Stimulated activated CD8-positive, alpha-beta memory T cell treated with anti-CD3 and anti-CD28 coated beads, Interleukin-4, amount 100 ng/mL, for 24 hours (primary cell): ENCODE data around the gene FGF19.

Experiments
- DNase-seq: peaks from one replicate; pipeline ENCODE4 v3.0.0-alpha.2; 2020; ENCODE audit warnings: low read depth

FGF19 gene, protein sequence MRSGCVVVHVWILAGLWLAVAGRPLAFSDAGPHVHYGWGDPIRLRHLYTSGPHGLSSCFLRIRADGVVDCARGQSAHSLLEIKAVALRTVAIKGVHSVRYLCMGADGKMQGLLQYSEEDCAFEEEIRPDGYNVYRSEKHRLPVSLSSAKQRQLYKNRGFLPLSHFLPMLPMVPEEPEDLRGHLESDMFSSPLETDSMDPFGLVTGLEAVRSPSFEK

DNA sequence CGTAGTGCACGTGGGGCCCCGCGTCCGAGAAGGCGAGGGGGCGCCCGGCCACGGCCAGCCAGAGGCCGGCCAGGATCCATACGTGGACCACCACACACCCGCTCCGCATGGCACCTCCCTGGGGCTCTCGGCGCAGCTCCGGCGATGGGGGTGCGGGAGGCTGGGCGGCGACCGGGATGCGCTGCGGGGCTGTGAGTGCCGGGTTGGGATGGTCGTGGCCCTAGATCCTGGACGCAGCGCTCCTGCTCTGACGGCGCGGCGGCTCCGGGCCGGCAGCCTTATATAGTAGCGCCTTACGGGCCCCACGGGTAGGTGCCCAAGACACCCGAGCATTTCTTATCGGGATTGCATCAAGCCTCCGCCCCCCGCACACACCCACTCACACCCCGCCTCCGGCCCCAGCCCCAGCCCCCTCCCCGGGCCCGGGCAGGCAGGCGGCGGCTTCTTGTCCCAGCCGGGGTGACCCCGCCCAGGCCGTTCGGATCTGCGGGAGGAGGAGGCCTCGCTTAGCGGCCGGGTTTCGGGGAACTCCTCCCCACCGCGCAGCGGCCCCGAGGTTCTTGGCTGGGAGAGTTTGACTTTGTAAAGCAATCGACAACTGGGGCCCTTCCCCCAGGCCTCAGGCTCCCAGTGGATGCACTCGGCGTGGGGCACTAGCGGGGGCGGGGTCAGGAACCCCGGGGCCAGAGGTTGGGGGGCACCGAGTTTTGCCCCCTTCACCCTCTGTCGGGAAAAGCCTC lies at the start of gene FGF19:
TSS of gene FGF19 (minus strand) at position 255 of the 740 bp plus-strand sequence. CDS start at position 109, 146 bp downstream.
- no peak for DNase-seq

DNA sequence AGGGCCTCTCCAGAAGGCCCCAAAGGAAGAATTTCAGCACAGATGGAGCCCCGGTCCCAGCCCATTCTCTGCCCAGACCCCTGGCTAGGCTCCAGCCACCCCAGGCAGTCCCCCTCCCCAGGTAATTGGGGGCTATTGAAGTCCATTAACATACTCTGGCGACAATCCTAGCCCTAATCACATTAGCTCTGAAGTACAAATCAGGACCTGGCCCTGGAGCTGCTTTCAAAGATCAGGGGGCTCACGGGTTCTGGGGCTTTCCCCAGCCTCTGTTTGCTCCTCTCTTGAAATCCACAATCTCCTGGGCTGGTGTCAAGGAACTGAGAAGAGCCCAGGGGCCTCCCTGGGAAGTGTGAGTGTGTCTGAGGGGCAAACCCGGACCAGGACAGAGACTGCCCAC lies 49.1 kb upstream of the FGF19 start:
- no peak for DNase-seq

DNA sequence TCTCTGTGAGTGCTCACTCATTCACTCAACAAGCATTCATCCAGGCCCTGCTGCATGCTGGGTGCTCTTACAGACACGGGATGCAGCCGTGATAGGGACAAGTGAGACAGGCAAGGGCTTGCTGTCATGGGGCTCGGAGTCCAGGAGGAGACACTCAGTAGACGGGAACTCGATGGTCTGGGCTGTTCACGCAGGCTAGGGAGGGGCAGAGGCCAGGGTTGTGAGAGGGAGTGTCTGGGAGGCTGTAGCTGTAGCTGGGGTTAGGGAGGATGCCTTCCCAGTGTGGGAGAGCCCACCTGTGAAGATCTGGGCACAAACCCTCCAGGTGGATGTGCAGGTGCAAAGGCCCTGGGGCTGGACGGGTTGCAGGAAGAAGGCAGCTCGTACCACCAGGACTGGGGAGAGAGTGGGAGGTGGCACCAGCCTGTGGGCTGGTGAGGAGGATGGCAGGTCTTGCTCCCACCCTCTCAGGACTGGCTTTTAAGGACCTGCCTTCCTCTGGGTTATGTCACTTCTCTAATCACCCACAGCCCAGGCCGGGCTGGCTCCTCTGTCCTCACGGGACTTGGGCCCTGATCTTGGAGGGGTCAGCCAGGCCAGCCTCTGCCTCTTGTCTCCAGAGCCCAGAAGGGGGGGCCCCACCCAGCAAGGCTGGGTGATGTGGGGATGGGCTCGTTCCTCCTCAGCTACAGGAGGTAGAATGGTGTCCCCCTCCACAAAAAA lies 47.2 kb upstream of the FGF19 start:
- no peak for DNase-seq

DNA sequence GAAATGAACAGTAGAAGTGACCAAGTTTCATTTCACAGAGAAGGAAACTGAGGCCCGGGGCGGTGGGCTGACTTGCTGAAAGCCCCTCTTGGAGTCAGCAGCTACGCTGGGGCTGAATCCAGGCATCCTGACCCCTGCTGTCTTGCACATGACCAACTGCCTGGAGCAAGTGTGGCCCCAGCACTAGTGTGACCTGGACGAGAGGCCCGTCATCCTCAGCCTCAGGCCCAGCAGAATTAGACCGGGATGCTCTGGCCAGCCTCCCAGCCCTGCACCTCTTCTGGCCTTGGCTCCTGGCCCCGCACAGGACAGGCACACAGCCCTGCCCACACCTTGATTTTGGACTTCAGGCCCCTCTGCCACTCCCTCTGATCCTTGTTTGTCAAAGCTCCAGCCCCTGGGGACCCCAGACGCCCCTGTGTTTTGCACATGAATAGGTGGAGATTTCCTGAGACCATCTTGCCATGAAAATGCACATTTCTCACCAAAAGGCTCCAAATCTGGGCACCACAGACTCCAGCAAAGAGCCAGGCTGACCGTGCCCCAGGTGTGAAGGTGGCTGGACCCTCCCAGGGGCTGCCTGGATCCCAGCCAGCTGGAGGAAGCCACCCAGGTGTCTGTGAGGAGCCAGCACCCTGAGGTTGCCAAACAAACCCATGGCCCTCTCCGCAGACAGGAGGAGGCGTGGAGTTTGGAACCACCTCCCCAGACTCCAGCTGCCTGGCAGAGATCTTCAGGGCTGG lies 46.5 kb upstream of the FGF19 start:
- DNase-seq, result no peak

DNA sequence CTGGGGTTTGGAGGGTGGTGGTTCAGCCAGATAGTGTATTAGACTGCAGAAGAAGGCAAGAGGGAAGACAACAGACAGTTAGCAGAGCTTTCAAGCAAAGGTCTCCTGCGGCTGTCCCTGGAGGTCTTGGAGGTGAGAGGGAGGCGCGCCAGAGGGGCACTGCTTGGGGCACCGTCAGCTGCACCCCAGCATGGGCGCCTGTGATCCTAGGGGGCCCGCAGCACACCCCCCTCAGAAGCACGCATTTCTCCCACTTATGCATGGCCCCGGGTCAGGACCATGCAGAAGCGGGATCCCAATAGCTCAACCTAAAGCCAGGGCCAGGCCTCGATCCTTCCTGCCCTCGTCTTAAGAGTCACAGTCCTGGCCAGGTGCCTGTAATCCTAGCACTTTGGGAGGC lies 44.8 kb upstream of the FGF19 start:
- no peak for DNase-seq

DNA sequence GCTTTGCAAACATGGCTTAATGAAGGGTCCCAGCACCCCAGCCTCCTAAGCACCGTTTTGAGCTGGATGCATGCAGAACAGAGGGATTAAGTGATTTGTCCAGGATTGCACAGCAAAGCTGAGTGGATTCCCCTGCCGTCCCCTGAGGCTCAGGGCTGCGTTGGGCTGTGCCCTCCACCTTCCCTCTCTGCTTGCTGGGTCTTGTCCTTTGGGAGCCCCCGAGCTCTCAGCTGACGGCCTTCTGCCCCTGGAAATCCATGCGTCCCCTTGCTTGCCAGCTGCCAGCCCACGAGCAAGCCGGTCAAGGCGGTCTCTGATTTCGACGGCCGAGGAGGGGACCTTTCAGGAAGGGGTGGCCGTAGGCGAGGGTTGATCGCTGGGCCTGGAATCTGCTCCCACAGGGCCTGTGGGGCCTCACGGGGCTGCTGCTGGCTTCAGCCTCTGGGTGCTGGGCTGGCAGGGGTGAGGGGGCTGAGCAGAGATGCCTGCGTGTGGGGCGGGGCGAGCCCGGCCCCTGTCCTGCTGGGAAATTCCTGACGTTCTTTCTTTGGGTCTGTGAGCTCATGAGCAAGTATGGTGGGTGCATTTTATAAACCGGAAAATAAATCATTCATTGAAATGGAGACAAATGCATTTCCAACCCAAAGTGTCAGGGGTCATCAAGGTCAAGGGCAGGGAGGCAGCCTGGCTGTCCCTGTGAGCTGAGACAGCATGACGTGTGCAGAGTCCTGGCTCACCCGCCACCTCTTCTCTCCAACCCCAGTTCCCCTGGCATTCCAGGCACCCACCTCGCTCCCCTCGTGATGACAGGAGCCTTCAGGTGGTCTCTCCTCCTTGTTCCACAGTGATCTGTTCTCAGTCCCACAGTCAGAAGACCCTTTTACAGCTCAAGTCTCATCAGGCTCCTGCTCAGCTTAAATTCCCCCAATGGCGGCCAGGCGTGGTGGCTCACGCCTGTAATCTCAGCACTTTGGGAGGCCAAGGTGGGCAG lies 43.2 kb upstream of the FGF19 start:
- no peak for DNase-seq

DNA sequence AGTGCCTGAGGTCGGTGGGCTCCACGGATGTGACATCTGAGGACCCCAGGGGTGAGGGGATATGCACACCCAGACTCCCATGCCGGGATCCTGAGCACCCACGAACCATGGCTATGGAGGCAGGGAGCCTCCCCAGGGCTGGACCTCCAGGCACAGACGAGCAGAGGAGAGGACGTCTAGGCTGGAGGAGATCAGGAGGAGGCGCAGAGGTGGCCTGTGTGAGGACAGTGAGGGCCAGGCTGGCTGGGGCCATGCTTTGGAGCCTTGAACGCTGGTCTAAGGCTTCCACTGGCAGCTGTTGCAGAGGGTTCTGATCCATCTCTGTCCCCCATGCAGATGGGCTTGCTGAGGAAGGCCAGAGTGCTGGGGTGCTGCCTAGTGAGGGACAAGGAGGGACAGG lies 42.3 kb upstream of the FGF19 start:
- no peak for DNase-seq

DNA sequence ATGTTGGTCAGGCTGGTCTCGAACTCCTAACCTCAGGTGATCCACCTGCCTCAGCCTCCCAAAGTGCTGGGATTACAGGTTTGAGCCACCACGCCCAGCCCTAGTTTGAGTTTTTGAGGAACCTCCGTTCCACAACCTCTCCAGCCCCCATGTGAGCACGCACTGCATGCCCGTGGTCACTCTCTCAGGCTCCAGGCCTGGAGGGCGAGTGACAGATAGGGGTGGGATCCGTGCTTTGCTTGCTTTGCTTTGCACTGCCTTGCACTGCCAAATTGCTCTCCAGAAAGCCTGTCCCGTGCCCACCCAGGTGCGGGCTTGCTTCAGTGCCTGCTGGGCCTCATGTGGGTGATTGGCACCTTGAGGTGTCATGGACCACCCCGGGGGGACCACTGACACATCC lies 41.4 kb upstream of the FGF19 start:
- DNase-seq, result no peak

DNA sequence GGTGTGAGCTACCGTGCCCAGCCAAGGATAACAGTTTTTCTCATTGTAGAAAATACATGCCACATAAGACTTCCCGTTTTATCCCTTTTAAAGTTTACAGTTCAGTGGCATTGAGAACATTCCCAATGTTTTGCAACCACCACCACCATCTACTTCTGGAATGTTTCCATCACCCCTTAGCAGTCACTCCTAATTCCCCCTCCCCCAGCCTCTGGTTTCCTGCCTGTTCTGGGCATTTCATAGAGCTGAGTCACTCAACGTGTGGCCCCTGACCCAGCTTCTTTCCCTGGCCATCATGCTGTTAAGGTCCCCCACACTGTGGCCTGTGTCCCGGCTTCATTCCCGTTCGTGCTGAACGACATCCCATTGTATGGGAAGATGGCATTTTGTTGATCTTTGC lies 40.6 kb upstream of the FGF19 start:
- DNase-seq, result no peak

DNA sequence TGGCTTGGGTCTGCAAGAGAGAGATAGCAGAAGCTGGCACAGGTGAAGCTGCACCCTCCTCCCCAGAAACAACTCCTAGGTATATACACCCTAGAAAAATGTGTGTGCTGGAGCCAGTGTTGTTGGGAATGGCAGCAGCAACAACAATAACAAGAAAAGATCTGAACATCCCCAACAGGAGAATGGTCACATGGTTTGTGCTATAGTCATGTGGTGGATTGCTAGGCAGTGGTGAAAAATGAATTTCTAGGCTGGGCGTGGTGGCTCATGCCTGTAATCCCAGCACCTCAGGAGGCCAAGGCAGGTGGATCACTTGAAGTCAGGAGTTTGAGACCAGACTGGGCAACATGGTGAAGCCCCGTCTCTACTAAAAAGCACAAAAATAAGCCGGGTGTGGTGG lies 31.0 kb upstream of the FGF19 start:
- no peak for DNase-seq

DNA sequence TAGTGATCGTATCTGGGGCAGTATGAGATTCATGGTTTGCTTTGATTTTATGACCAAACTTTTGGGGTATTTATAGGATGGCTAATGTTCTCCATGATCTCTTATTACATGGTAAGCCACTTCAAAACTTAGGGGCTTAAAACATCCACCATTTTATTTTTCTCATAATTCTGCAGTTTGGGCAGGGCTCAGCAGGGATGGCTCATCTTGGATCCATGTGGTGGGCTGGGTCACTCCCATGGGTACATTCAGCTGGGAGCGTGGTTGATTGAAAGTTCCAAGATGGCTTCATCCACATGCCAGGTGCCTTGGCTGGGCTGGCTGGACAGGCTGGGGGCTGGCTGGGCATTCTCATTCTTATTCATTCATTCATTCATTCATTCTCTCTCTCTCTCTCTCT lies 30.5 kb upstream of the FGF19 start:
- DNase-seq, result no peak

DNA sequence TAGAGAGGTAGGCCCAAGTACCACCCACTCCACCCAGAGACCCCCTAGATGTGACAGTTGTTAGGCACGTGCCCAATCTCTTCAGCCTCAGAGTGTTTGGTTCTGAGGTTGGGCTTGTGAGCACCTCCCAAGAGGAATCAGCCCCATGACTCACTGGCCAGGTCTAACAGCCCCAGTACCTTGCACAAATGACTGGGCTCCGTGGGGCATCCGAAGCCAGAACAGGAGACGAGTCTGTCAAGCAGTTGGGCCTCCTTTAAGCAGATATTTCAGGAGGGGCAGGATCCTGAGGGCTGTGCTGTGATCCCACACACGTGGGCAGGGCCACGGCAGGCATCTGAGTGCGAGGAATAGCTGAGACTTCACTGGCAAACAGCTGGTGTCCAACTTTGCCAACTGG lies 29.1 kb upstream of the FGF19 start:
- DNase-seq, result no peak

DNA sequence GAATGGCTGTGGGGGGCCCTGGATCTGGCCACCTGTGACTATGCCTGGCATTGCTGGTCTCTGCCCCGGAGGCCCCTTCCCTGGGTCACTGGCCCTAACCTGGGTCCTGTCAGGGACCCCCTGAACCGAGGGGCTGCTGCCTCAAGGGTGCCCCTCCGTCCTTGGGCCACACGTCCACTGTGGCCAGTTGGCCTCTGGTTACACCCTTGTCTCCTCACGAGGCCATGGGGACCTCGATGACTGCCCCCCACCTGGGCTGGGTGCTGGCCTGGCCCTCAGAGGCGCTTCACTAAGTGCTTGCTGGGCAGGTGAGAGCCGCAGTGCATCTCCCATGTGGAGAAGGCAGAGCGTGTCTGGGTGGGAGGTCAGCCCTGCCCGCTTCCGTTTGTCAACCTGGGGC lies 27.3 kb upstream of the FGF19 start:
- DNase-seq, result no peak

DNA sequence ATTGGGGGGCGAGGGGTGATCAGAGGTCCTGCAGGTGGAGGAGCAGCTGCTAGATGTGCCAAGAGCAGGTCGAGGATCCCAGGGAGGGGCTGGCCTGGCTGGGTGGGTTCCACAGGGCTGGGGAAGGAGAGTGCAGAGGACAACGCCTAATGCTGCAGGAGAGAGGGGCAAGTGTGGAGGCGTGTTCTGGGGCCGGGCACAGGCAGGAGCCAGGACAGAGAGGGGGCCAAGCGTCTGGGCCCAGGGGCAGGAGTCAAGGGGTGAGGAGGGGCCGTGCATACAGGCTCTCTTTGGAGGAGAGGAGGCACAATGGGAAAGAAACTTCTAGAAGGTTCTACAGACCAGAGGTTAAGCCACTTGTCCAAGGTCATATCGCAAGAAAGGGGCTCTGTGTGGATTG lies 26.7 kb upstream of the FGF19 start:
- no peak for DNase-seq

DNA sequence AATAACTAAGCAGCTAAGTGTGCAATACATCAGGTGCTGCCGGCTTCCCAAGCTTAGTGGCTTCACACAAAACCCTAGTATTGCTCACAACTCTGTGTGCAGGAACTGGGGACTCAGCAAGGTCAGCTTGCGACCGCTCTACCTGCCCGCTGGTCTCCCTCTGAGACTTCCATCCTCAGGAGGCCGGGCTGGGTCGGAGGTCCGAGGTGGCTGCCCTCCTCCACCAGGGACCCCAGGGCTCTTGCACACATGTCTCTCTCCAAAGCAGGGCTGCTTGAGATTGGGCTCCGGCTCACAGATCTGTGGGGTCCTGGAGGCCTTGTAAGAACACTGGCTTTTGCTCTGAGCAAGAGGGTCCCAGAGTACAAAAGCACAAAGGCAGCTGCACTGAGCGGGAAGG lies 25.4 kb upstream of the FGF19 start:
- DNase-seq, result no peak

DNA sequence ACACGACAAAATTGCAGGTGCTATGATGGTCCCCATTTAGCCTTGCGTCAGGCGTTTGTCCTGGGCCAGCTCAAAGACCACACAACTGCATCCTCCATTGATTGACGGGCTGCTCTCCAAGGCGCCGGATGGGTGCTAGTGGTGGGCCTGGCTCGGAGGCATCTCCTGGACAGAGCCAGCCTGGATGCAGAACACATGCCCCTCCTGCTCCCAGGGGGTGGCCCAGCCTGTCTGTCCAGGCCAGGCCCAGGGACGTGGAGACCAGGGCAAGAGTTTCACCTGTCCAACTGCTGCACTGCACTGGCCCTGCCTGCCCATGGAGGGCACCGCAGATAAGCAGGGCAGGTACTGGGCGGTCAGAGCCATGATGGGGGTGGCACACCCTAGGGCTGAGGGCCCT lies 23.4 kb upstream of the FGF19 start:
- no peak for DNase-seq

DNA sequence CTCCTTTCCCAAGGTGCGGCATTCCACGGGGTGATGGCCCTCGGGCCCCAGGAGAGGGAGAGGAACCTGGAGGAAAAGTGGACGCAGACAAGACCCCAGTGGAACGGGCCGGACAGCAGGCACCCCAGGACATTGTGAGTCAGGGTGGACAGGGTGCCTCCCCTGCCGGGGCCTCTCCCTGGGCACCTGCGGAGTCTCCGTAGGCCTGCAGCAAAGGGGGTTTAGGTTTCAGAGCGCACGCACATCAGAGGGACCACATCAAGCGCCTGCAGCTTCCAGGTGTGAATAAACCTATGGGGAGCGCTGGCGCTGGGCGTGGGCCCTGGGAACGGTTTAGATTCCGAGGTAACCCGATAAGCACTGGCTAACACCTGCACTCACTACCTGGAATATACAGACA lies 22.7 kb upstream of the FGF19 start:
- DNase-seq, result no peak

DNA sequence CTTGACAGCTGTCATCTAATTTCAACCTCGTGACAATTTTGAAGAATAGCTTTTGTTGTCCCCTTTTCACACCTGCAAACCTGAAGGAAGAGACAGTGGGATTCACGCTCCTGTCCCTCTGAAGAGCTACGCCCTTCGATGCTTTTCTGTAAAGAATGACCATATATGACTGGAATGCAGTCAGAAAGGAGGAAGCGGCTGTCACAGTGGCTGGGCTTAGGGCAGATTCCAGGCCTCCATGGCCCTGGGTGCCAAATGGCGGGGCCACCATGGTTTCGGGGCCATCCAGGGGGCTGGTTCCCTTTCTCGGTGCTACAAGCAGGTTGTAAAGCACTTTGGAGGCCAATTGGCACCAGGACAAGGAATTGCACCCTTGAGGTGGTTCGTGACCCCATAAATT lies 22.2 kb upstream of the FGF19 start:
- no peak for DNase-seq

DNA sequence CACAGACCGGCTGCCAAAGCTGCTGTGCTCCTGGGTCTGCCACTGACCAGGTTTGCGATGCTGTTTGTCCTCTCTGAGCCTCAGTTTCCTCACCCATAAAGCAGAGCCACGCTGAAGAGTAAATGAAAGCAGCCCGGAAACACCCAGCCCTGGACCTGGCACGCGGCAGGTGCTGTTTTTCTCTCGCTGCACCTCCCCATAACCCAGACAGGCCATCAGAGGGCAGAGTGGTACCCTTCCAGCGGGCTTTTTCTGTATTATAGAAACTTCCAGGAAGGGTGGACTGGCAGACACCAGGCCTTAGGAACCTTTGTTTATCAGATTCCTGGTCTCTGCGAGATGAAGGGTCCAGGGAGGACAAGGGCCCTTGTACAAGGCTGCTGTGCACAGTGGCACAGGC lies 17.9 kb upstream of the FGF19 start:
- DNase-seq, result no peak

DNA sequence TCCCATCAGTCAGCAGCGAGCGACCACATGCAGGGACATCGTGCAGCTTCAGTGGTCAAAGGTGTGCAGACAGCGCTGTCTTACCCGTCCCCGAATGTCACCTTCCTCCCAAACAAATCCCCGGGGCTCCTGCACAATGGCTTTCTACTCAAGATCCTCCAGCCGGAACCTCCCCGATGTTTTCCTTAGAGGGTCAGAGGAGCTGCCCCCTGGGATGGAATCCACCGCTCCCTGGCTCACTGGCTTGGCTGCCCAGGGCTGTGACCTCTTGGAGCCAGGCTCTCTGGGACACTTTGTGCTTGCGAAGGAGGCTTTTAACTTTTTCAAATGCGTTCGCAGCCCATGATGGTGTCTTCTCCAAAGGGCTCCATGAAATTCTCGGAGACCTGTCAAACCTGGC lies 17.3 kb upstream of the FGF19 start:
- no peak for DNase-seq

DNA sequence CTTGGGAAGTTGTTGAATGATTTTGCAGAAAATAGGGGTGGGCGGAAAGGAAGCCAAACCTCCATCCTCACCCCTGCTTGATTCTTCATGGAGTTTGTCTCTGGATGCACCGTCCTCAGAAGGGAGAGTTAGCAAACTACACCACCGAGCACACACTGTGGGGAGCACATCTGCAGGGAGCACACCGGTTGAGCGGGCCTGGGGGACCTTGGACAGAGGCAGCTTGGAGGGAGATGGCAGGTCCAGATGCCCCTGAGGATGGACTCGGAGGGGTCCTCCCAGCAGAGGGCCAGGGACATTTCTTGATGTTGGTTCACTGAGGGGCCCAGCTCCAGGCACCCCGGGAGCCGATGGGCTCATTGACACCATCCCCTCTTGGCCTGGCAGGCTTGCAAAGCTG lies 15.1 kb upstream of the FGF19 start:
- no peak for DNase-seq

DNA sequence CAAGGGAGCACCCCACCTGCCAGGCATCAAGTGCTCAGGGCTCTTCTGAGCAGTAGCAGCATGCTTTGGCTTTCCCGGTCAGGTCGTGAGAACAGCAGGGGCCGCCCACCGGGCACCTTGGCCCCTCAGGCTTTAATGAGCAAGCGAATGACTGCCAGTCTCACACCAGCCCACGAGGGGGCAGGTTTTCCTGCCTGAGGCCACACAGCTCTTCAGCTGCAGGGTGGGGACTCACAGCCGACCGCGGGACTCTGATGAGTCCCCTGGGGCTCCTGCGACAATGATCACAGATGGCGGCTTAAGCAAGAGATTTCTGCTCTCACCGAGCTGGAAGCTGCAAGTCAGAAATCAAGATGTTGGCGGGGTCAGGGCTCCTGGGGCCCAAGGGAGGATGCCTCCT lies 14.3 kb upstream of the FGF19 start:
- no peak for DNase-seq
